Fibroblast of skin of right biceps (primary cell): ENCODE results near the gene IRF4.

Source experiments
- DNase-seq: peaks from one replicate; pipeline ENCODE4 v3.0.0-alpha.2; 2013

Gene IRF4

GRCh38 chr6:353642-354614 lies 37.6 kb upstream of the IRF4 start:
- DNase-seq: no peak

DNA sequence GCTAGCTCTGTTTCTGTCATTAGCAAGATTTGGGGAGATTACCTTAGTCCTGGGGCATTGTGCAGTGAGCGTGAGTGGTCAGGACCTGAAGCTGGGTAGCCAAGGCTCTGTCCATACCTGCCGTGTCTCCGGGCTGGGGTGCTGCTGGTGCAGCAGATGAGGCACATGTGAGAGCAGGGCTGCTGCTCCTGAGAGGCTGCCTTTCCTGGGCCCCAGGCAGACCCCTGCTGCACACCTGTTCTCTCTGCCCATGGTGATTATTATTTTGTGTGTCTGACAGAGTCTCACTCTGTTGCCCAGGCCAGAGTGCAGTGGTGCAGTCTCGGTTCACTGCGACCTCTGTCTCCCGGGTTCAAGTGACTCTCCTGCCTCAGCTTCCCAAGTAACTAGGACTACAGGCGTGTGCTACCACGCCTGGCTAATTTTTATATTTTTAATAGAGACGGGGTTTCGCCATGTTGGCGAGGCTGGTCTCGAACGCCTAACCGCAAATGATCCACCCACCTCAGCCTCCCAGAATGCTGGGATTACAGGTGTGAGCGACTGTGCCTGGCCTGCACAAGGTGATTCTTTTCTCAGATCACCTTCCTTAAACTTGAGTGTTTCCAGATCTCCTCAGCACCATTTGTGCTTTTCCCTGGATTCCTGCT lies 36.8 kb upstream of the IRF4 start:
- no peak for DNase-seq

DNA sequence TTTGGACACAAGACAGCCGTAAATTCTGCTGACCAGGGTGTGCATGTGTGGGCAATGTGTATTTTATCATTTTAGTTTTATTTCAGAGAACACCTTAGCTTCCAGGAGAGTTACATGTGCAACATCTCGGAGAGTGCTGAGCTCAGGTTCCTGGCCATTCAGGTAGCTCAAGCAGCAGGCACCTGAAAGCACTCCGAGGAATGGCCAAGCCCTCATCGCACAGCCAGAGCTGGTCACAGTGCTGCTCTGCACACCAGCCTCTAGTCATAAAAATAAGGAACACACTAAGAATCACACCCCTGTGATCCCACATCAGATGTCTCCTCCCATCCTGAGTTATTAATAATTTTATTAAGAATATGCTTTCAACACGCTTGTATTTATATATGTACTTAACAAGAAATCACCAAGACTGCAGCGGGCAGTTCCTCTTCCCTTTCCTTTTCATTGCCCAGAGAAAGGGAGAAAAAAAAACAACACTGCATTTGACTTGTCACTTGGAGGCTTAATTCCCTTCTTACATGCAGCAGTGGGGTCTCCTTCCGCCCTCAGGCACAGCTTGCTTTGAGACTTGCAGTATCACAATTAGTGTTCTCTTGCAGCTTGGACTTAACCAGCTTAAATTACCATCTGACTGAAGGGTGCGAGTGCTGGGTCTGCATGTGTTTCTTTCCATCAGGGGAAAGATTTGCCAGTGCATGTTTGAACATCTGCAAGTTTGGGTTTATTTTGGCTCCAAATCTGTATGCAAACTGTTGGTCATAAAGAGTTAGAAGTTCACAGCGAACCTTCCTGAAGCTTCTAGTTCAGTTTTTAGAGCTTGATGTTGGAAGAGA lies 36.0 kb upstream of the IRF4 start:
- DNase-seq: no peak

DNA sequence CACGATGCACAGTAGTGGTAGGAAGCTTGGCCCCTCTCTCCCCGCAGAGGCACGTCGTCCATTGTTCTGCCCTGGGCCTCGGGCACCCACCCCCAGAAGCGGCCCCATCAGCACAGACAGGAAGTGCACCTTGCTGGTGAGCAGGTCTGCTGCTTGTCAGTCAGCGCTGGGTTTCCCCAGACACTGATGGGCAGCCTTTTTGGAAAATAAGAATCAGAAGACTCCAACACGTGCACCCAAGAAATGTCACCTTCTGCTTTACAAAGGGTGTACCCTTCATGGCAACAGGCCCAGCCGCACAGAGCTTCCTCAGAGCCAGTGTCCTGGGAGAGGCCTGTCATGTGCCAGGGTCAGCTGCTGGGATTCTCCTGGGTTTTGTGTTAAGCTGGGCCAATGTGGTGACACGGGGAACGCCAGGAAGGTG lies 34.7 kb upstream of the IRF4 start:
- no peak for DNase-seq

GRCh38 chr6:357261-357790 lies 34.2 kb upstream of the IRF4 start:
- DNase-seq: no peak

GRCh38 chr6:357791-358341 lies 33.7 kb upstream of the IRF4 start:
- DNase-seq: no peak

DNA sequence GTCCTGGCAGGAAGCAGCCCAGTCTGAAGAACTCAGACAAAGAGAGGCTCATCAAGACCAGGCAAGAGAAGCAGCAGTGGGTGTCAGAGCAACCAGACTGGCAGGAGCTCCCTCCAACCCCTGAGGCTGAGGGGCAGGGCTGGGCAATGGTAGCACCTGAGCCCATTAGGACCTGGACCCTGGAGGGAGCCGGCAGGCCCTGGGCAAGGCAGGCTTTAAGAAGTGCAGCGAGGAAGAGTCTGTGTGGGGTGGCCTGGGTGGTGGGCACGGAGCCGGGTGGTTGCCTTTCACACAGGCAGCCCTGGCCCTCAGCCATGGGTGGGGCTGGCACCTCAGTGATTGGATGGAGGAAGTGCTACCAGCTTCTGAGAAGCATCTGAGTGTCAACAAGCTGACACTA lies 33.1 kb upstream of the IRF4 start:
- no peak for DNase-seq

- no peak for DNase-seq
Measured at GRCh38 chr6:358847-359246, 32.7 kb upstream of the IRF4 start.

DNA sequence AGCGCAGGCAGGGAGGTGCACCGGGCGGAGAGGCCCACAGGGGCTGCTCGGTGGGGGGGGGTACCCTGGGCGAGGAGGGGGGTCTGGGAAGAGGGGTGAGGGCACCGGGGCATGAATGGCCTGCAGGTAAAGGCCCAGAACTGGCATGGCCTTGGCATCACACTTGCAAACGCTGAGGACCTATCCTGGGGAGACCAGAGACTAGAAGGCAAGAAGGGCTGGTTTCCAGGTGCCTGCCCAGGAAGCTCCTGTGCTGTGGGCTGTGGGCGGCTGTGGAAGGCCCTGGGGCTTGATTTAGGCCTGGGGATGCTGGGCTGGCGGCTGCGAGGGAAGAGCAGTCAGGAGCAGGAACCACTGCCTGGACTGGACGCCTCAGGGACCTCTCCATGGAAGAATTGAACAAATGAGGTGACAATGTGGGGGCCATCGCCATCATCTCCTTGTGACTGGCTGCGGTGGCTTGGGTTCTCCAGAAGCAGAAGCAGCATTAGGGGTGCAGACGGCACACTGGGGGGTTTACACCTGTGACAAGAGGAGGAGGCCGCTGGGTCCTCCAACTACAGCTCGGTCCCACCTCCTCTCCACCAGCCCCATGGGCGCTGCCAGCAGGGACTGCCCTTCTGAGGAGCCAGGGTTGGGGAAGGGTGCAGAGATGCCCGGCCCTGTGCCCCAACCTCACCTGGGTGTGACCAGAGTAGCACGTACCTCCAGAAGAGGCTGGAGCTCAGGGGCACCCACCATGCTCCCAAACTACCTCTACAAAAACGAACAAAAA lies 32.1 kb upstream of the IRF4 start:
- no peak for DNase-seq

DNA sequence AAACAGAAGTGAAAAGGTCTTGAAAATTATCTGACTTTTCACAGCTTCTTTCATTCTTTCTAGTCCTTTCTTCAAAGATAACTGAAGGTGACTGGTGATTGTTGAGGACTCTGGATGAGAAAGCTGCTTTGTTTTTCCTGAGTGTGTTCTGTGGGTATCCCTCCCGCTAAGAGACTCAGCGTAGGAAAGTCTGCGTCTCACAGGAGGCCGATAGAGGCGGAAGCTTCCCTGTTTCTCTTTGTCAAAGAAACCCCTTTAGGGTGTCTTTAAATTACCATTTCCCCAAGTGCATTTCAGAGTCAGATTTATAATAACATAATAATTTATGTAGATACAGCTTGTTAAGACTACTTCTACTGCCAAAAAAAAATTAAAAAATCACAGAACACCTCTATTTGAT lies 31.2 kb upstream of the IRF4 start:
- DNase-seq: no peak

- no peak for DNase-seq
Measured at GRCh38 chr6:360764-361373, 30.7 kb upstream of the IRF4 start.

DNA sequence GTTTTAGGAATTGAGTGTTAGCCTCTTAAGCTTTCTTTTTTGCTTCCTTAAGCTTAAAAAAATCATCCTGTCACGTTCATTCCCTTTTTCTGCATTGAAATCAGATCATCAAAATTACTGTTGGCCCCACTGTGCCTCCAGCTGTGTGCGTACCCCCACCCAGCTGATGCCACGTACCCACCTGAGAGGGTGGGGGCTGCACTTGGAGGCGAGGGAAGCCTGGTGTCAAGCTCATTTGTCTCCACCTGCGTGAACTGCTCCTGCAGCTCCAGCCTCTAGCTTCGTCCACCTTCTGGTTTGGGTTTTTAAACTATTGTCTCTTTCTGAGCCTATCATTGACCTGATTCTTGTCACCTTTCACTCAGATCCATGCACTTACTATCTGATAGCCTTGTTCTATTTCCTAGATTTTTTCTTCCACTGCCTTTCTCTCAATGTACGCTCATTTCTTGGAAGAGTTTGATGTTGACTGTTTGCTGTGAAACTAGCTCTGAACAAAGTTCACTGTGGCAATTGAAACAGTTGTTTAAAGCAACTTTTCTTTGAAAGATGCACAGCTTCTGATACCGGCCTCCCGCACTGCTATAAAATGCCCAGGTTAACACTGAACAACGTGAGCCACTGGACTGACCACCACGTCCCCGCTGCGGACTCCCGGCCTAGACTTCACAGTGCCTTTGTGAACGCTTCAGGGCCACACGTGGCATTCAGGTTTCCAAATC lies 30.0 kb upstream of the IRF4 start:
- no peak for DNase-seq

GRCh38 chr6:362231-362923 lies 29.2 kb upstream of the IRF4 start:
- no peak for DNase-seq

DNA sequence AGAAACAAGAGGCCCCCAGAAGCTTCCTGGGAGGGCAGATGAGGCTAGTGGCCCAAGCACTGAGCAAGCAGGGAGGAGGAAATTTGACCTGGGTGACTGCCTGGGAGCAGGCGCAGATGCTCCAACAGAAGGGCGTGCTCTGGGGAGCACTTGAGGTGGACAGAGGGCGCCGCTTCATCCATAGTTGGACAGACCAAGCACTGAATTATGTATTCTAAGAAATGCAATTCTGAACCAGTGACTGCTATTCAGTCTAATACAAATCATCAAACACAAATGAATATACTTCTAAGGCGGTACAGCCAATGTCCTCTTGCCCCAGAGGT lies 28.7 kb upstream of the IRF4 start:
- no peak for DNase-seq

DNA sequence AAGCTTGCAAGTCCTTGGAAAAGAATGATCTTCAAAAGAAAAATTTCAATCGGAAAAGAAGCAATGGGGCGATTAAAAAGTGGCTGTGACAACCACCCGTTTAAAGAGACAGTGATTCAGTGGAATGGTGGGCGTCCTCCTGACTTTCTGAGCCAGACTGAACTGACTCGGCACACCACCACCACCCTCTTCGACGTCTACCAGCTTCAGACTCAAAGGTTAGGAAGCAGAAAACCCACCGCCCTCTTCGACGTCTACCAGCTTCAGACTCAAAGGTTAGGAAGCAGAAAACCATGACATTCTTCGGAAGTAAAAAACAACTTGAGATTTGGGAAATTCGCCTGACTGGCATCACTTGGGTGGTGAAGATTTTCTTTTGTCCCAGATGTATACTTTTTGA lies 28.3 kb upstream of the IRF4 start:
- no peak for DNase-seq

DNA sequence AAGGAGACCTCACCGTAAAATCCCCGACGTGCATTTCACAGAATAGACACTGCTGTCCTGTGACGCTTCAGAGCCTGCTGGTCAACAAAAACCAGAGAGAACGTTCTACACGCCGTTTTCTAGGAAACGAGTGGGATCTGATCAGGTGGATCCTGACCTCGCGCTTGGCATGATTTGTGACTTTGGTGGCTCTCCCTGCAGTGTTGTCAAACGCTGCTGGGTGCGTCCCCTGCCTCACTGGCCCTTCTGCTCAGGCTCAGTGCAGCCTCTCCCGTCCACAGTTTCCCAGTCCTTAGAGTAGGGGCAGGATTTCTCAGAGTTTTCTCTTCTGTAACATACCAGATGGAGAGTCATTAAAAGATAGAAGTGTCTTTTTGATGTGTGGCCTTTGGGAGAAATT lies 27.6 kb upstream of the IRF4 start:
- no peak for DNase-seq

DNA sequence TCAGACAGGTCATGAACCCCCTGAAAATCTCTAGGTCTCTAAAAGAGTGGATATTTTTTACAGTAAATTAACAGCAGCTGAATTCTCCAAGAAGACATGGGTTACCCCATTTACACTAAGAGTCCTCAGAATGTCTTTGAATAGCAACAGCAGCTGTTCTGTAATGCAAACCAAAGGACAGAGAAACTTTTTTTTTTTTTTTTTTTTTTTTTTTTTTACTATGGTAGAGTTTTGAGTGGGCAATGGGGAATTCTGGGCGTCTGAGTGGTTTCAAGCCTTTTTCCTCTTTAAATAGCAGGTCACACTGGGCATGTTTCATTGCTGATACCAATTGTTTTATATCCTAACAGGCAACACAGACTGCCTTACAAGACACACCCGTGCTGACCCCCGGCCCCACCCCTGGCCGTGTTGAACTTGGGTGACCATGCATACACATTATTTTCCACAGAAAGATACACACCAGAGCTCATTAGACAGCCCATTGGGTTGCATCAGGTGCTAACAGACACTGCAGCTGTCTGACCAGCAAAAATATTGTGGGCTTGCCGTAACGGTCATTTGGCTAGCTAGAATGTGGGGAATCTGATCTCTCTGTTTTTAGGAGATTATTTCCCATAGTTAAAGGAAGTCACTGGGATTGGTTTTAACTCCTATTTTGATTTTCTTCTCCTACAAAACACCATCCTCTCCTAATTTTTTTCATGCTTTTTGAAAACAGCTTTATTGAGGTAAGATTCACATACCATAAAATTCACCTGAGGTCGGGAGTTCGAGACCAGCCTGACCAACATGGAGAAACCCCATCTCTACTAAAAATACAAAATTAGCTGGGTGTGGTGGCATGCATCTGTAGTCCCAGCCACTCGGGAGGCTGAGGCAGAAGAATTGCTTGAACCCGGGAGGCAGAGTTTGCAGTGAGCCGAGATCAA lies 26.7 kb upstream of the IRF4 start:
- DNase-seq: no peak

DNA sequence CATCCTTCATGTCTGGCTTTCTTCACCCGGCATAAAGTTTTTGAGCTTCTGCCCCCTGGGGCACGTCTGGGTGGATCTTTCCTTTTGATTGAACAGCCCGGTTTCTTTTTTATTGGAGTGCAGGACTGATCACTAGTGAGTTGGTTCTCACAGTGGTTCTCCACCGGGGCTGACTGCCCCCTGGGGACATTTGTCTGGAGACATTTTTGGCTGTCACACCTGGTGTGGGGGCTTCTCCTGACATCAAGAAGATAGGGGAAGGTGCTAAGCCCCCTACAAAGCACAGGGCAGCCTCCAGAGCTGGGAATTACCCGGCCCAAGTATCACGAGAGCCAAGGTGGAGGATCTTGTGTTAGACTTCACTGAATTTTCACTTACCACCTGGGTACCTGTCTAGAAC lies 25.7 kb upstream of the IRF4 start:
- no peak for DNase-seq
